Measurements from ENCODE around the gene TEPSIN. TPM values are rescaled to one million over a fixed set of nuclear protein-coding genes. Genes with fewer than 3 reads are reported as not detected.

The TEPSIN gene
- total and polyA plus RNA-seq, 7 donors: 10.9 to 22.1 (median 12.5) TPM

GRCh38 chr17:81182596-81182995 lies 56.3 kb downstream of the TEPSIN start:
- H3K36me3 ChIP-seq (ENCODE audit: insufficient read depth in 1 of 2, low read depth in 1 of 2): no peaks in the 10 kb centered on the region
- no peak overlapping the region for H3K4me3 ChIP-seq
- no peak for ATAC-seq
- no peak for DNase-seq
- H3K9me3 ChIP-seq: no peaks in the 10 kb centered on the region
- H3K27ac ChIP-seq: no peak overlapping the region
- WGBS, 3 donors: 79 to 82% (median 79%) methylated on average over 5 of the region's 5 CpGs
- TF ChIP-seq CTCF (IDR thresholded peaks at IDR 0.05): no peak
- H3K27me3 ChIP-seq (ENCODE audit: insufficient read depth in 3 of 3, low read length in 2 of 3): peaks cover 0 to 16% (median 5%) of the 10 kb centered on the region in 3 donors
- no peaks in the 10 kb centered on the region for H3K4me1 ChIP-seq
- intact Hi-C loops (cut with DNase I): no loop called here

DNA sequence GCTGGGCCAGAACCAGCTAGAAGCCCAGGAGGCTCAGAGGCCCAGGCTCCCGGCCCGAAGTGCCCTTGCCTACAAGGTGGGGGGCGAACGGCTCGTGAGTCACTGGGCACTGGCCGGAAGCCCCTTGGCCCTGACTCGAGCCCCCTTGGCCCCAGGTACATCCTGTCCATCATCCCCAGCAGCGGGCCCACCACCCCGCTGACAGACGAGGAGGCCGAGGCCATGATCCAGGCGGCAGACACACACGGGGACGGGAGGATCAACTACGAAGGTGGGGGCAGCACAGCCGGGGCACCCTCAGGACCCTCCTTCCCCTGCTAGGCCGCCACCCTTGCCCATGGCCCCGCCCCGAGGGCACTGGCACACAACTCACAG lies 57.1 kb downstream of the TEPSIN start:
- H3K9me3 ChIP-seq: no peaks in the 10 kb centered on the region
- no peak for TF ChIP-seq CTCF (IDR thresholded peaks at IDR 0.05)
- no peaks in the 10 kb centered on the region for H3K36me3 ChIP-seq (ENCODE audit: insufficient read depth in 1 of 2, low read depth in 1 of 2)
- ATAC-seq (no peak), DNase-seq (no peak)
- 73 to 87% (median 74%) methylated on average over 17 to 19 of the region's 19 CpGs for WGBS, 3 donors
- no peaks in the 10 kb centered on the region for H3K4me1 ChIP-seq
- peaks cover 0 to 16% (median 5%) of the 10 kb centered on the region in 3 donors for H3K27me3 ChIP-seq (ENCODE audit: insufficient read depth in 3 of 3, low read length in 2 of 3)
- H3K27ac ChIP-seq: no peak overlapping the region
- H3K4me3 ChIP-seq: no peak overlapping the region
- intact Hi-C loops (cut with DNase I): no loop called here

DNA sequence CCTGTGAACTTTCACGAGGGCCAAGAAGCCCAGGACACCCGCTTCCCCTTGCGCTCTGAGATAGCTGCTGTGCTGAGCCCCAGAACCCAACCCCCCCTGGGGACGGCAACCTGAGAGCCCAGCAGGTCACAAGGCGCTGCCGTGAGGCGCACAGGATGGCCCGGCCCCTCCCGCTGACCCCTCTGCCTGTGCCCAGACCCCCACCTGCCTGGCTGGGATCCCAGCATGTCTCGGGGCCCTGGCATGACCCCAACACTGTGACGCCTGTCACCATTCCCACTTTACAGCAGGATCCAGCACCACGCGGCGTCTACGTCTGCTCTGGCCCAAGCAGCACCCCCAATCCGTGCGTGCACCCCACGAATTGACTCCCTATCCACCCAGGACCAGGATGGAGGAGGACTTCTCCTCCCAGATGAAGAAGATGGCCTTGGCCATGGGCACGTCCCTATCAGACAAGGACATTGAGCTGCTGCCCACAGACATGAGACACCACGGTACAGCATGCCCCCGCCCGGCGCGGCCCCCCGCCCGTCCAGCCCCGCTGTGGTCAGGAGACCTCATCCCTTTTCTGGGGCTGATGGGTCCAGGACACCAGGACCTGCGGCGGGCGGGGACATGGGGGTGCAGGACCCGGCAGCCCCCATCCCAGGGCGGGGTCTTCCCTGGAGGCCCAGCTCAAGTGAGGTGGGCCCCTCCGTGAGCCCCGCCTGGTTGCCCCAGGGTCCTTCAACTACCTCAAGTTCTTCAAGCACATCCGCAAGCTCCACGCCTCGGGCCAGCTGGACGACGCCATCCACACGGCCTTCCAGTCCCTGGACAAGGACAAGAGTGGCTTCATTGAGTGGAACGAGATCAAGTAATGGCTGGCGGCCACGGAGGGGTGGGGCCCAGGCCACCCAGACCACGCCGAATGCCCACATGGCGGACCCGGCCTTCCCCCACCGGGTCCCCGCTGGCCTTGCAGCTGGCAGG lies 57.7 kb downstream of the TEPSIN start:
- TF ChIP-seq CTCF (IDR thresholded peaks at IDR 0.05): no peak
- no peak for ATAC-seq
- H3K27ac ChIP-seq: no peak overlapping the region
- no peak overlapping the region for H3K4me3 ChIP-seq
- intact Hi-C loops (cut with DNase I): no loop called here
- no peaks in the 10 kb centered on the region for H3K4me1 ChIP-seq
- 78 to 81% (median 81%) methylated on average over 45 to 49 of the region's 49 CpGs for WGBS, 3 donors
- H3K27me3 ChIP-seq (ENCODE audit: insufficient read depth in 3 of 3, low read length in 2 of 3): peaks cover 0 to 16% (median 5%) of the 10 kb centered on the region in 3 donors
- H3K9me3 ChIP-seq: no peaks in the 10 kb centered on the region
- H3K36me3 ChIP-seq (ENCODE audit: insufficient read depth in 1 of 2, low read depth in 1 of 2): no peaks in the 10 kb centered on the region
- no peak for DNase-seq

GRCh38 chr17:81179861-81180260 lies 59.0 kb downstream of the TEPSIN start:
- intact Hi-C loops (cut with DNase I): no loop called here
- WGBS, 3 donors: 48 to 59% (median 49%) methylated on average over 12 of the region's 12 CpGs
- ATAC-seq (no peak), DNase-seq (no peak)
- Histone ChIP-seq H3K4me1 (no peaks in the 10 kb centered on the region), H3K4me3 (no peak overlapping the region), H3K36me3 (ENCODE audit: insufficient read depth in 1 of 2, low read depth in 1 of 2) (no peaks in the 10 kb centered on the region), H3K27ac (no peak overlapping the region), H3K9me3 (peaks cover 5% of the 10 kb centered on the region), H3K27me3 (ENCODE audit: insufficient read depth in 3 of 3, low read length in 2 of 3) (peaks cover 0 to 16% (median 5%) of the 10 kb centered on the region in 3 donors)
- TF ChIP-seq CTCF (IDR thresholded peaks at IDR 0.05): no peak

Data from psoas muscle (tissue), 8 donors.